ENCODE results near the gene ITSN1.
A peak's percentile ranks its signal among the peaks of the same experiment; 100 is the strongest.
"Not testable (repeated sequence)": the region's sequence is repeated elsewhere in the genome, so short reads cannot be mapped to it uniquely, and the experiment has no call there.

ITSN1 gene

DNA sequence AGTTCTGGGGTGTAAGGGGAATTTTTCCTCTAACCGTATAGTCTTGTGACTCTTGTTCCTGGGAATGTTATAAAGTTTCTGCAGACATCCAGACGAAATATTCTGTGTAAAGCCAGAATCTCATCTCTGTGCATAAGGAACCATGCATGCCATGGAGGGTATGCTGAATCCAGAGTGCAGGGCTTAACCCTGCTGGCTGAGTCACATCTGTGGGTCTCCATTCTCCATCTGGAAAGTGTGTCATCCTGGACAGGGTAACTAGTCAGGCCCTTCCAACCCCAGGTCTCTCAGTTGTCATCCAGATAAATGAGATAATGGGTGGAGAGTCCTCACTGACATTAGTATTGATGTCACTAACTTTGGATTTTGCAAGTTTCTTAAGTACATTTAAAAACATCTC is 224.5 kb downstream of the ITSN1 start:
- Mint-ChIP-seq H3K9me3 (no peaks in the 10 kb centered on the region), H3K27me3 (ENCODE audit: low read depth) (peaks cover 3% of the 10 kb centered on the region), H3K4me3 (no peak overlapping the region), H3K36me3 (ENCODE audit: low read depth) (no peaks in the 10 kb centered on the region), H3K4me1 (ENCODE audit: low read depth) (peaks cover 4% of the 10 kb centered on the region), H3K27ac (no peak overlapping the region)
- no peak for DNase-seq (ENCODE audit: low spot score)

- not testable (repeated sequence) for H3K36me3 Mint-ChIP-seq (ENCODE audit: low read depth); DNase-seq (ENCODE audit: low spot score); H3K27ac Mint-ChIP-seq; H3K9me3 Mint-ChIP-seq; H3K27me3 Mint-ChIP-seq (ENCODE audit: low read depth); H3K4me1 Mint-ChIP-seq (ENCODE audit: low read depth)
- peak overlapping the region; percentile 57 for H3K4me3 Mint-ChIP-seq
Measured at GRCh38 chr21:33867868-33868267, 225.6 kb downstream of the ITSN1 start.

- no peaks in the 10 kb centered on the region for H3K36me3 Mint-ChIP-seq (ENCODE audit: low read depth)
- no peak for DNase-seq (ENCODE audit: low spot score)
- no peak overlapping the region for H3K27ac Mint-ChIP-seq
- H3K4me3 Mint-ChIP-seq, result no peak overlapping the region
- peaks cover 4% of the 10 kb centered on the region for H3K4me1 Mint-ChIP-seq (ENCODE audit: low read depth)
- peaks cover 3% of the 10 kb centered on the region for H3K27me3 Mint-ChIP-seq (ENCODE audit: low read depth)
- no peaks in the 10 kb centered on the region for H3K9me3 Mint-ChIP-seq
Measured at GRCh38 chr21:33869873-33870272, 227.6 kb downstream of the ITSN1 start.

DNA sequence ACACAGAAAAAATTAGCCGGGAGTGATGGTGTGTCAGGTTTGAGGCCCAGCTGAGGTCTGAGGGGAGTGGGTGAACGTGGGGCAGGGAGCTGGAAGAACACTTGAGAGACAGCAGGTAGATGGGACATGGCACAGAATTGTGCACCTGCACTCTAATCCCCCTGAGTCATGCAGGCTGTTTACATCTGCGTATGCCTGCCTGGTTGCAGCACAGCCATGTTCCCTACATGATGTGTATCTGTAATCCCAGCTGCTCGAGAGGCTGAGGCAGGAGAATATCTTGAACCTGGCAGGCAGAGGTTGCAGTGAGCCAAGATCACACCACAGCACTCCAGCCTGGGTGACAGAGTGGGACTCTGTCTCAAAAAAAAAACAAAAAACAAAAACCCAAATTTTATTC is 228.5 kb downstream of the ITSN1 start:
- Mint-ChIP-seq H3K4me3 (no peak overlapping the region), H3K36me3 (ENCODE audit: low read depth) (no peaks in the 10 kb centered on the region), H3K9me3 (no peaks in the 10 kb centered on the region), H3K27ac (no peak overlapping the region), H3K4me1 (ENCODE audit: low read depth) (peaks cover 4% of the 10 kb centered on the region), H3K27me3 (ENCODE audit: low read depth) (peaks cover 3% of the 10 kb centered on the region)
- DNase-seq (ENCODE audit: low spot score), result no peak

- no peak for DNase-seq (ENCODE audit: low spot score)
- H3K4me3 Mint-ChIP-seq, result no peak overlapping the region
- H3K36me3 Mint-ChIP-seq (ENCODE audit: low read depth), result no peaks in the 10 kb centered on the region
- peaks cover 4% of the 10 kb centered on the region for H3K4me1 Mint-ChIP-seq (ENCODE audit: low read depth)
- H3K27ac Mint-ChIP-seq, result no peak overlapping the region
- peaks cover 3% of the 10 kb centered on the region for H3K27me3 Mint-ChIP-seq (ENCODE audit: low read depth)
- H3K9me3 Mint-ChIP-seq, result no peaks in the 10 kb centered on the region
Measured at GRCh38 chr21:33871171-33871570, 228.9 kb downstream of the ITSN1 start.

GRCh38 chr21:33872881-33873515 is 230.7 kb downstream of the ITSN1 start:
- DNase-seq (ENCODE audit: low spot score), result no peak
- Mint-ChIP-seq H3K27me3 (ENCODE audit: low read depth) (peaks cover 5% of the 10 kb centered on the region), H3K36me3 (ENCODE audit: low read depth) (no peaks in the 10 kb centered on the region), H3K4me3 (no peak overlapping the region), H3K27ac (no peak overlapping the region), H3K9me3 (no peaks in the 10 kb centered on the region), H3K4me1 (ENCODE audit: low read depth) (peaks cover 1% of the 10 kb centered on the region)

GRCh38 chr21:33874161-33874560 is 231.9 kb downstream of the ITSN1 start:
- no peak for DNase-seq (ENCODE audit: low spot score)
- peaks cover 1% of the 10 kb centered on the region for H3K4me1 Mint-ChIP-seq (ENCODE audit: low read depth)
- H3K36me3 Mint-ChIP-seq (ENCODE audit: low read depth), result no peaks in the 10 kb centered on the region
- H3K27ac Mint-ChIP-seq, result no peak overlapping the region
- peaks cover 7% of the 10 kb centered on the region for H3K27me3 Mint-ChIP-seq (ENCODE audit: low read depth)
- no peaks in the 10 kb centered on the region for H3K9me3 Mint-ChIP-seq
- H3K4me3 Mint-ChIP-seq, result no peak overlapping the region

DNA sequence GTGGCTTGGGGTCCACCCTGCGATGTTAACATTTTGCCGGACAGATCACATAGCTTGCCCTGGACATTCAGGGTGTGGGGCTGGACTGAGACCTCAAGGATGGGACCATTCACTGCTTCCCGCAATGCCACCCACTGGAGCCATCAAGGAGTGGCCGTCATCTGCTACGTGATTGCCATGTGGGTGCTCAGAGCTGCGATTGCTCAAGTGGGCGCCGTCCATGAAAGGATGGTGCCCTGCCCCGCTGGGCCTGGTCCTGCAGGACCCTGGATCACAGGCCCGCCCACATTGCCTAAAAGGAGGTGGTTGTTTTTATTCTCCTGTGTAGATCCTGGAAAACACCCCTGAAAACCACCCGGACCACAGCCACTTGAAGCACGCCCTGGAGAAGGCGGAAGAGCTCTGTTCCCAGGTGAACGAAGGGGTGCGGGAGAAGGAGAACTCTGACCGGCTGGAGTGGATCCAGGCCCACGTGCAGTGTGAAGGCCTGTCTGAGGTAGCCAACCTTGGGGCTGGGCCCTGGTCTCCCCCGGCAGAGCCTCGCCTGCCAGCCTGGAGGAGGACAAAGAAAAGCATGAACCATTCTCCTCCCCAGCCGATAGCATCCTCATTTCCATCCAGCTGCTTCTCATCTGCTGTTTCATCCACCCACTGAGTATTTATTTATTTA is 232.9 kb downstream of the ITSN1 start:
- H3K36me3 Mint-ChIP-seq (ENCODE audit: low read depth), result no peaks in the 10 kb centered on the region
- no peak overlapping the region for H3K27ac Mint-ChIP-seq
- H3K4me1 Mint-ChIP-seq (ENCODE audit: low read depth), result peaks cover 1% of the 10 kb centered on the region

GRCh38 chr21:33878824-33879223 is 236.5 kb downstream of the ITSN1 start:
- no peaks in the 10 kb centered on the region for H3K36me3 Mint-ChIP-seq (ENCODE audit: low read depth)
- DNase-seq (ENCODE audit: low spot score), result no peak
- H3K27me3 Mint-ChIP-seq (ENCODE audit: low read depth), result peaks cover 3% of the 10 kb centered on the region
- H3K4me3 Mint-ChIP-seq, result no peak overlapping the region
- H3K4me1 Mint-ChIP-seq (ENCODE audit: low read depth), result no peaks in the 10 kb centered on the region
- no peaks in the 10 kb centered on the region for H3K9me3 Mint-ChIP-seq
- no peak overlapping the region for H3K27ac Mint-ChIP-seq

More for the DNA sequence above, 232.9 kb downstream of the ITSN1 start:
- no peak for DNase-seq (ENCODE audit: low spot score)
- Mint-ChIP-seq H3K9me3 (no peaks in the 10 kb centered on the region), H3K27me3 (ENCODE audit: low read depth) (peaks cover 3% of the 10 kb centered on the region), H3K4me3 (no peak overlapping the region)

DNA sequence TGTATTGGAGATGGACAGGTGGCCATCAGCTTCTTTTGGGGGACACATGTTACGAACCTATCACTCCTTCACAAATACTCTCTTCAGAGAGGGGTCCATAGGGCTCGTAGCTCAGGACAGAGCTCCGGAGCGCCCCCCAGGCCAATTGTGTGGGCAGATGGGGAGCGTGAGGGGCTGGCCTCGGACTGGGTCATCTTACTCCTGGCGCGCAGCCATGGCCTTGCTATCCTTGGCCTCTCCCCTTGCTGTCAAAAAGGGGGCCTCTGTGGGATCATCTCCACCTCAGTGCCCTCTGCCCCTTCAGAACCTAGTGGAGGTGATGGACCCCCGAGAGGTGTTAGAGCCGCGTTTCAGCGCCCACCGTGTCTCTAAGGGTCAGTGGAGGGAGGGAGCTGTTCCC is 238.3 kb downstream of the ITSN1 start:
- H3K4me3 Mint-ChIP-seq, result no peak overlapping the region
- H3K4me1 Mint-ChIP-seq (ENCODE audit: low read depth), result no peaks in the 10 kb centered on the region
- DNase-seq (ENCODE audit: low spot score), result no peak
- no peaks in the 10 kb centered on the region for H3K36me3 Mint-ChIP-seq (ENCODE audit: low read depth)
- H3K27me3 Mint-ChIP-seq (ENCODE audit: low read depth), result peaks cover 9% of the 10 kb centered on the region
- no peak overlapping the region for H3K27ac Mint-ChIP-seq
- no peaks in the 10 kb centered on the region for H3K9me3 Mint-ChIP-seq

DNA sequence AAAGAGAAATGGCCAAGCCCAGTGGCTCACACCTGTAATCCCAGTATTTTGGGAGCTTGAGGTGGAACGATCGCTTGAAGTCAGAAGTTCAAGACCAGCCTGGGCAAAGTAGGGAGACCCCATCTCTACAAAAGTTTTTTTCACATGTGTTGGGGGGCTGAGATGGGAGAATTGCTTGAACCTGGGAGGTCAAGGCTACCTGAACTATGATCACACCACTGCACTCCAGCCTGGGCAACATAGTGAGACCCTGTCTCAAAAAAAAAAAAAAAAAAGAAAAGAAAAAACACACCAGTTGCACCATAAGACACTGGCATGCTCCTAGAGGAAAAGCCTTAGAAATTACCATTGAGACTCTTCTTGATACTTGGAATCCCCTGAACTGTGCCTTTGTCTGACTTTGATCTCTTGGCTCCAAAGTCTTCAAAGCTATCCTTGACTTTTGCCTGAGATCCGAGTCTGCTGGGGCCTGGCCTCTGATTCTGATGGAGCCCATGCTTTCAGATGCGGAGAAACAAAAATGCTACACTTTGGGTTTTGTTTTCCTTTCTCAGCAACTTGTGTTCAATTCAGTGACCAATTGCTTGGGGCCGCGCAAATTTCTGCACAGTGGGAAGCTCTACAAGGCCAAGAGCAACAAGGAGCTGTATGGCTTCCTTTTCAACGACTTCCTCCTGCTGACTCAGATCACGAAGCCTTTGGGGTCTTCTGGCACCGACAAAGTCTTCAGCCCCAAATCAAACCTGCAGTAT is 239.6 kb downstream of the ITSN1 start:
- no peaks in the 10 kb centered on the region for H3K4me1 Mint-ChIP-seq (ENCODE audit: low read depth)
- peaks cover 7% of the 10 kb centered on the region for H3K27me3 Mint-ChIP-seq (ENCODE audit: low read depth)
- no peak overlapping the region for H3K27ac Mint-ChIP-seq
- no peaks in the 10 kb centered on the region for H3K9me3 Mint-ChIP-seq
- no peak for DNase-seq (ENCODE audit: low spot score)
- H3K36me3 Mint-ChIP-seq (ENCODE audit: low read depth), result no peaks in the 10 kb centered on the region
- H3K4me3 Mint-ChIP-seq, result no peak overlapping the region

DNA sequence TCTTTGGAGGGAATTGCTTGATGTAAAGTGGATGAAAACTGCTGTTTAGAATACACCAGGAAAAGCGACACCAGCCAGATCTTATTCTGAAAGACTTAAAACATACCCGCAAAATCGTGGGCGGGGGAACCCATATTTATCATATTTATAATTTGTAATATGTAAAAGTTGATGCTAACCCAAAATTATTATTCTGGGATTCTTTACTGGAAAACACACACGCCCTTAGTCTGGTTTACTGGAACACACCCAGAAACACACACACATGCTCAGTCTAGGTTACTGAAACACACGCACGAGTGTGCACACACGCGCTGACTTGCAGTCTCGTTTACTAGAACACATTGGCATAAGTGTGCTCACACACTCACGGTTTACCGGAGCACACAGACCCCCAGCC is 240.8 kb downstream of the ITSN1 start:
- no peaks in the 10 kb centered on the region for H3K9me3 Mint-ChIP-seq
- H3K4me3 Mint-ChIP-seq, result no peak overlapping the region
- no peak for DNase-seq (ENCODE audit: low spot score)
- no peaks in the 10 kb centered on the region for H3K36me3 Mint-ChIP-seq (ENCODE audit: low read depth)
- no peaks in the 10 kb centered on the region for H3K4me1 Mint-ChIP-seq (ENCODE audit: low read depth)
- no peak overlapping the region for H3K27ac Mint-ChIP-seq
- H3K27me3 Mint-ChIP-seq (ENCODE audit: low read depth), result peaks cover 7% of the 10 kb centered on the region

DNA sequence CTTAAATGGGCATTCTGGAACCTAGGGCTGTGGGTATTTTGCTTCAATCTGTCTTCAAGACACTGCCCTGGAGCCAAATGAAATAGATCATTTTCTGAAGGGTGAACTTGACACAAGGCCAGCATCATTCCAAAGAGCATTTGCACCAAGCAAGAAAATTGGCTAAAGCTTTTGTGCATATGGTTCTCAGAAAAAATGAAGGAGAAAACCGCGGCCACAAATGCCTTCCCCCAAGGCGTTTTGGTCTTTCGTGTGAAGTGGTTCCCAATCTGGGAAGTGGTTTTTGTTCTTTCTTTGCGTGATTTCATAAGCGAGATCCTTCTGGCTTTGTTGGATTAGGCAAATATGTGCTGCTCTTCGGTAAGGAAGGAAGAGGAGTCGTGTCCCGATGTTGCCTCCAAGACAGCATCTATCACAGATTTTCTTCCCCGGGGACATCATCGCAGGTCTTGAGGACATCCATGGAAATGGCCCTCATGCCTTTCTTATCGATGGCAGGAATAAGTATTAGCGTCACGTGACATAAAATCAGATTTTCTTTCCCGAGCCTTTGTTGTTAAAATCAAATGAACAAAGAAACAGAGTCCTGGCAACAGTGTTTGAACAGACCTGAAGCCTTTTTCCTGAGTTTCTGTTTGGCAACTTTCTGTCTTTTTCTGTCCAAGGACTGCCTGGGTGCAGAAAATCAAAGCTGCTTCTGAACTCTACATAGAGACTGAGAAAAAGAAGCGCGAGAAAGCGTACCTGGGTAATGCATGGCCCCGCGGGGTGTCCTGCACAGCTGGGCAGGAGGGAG is 242.3 kb downstream of the ITSN1 start:
- Mint-ChIP-seq H3K4me3 (no peak overlapping the region), H3K9me3 (no peaks in the 10 kb centered on the region), H3K36me3 (ENCODE audit: low read depth) (no peaks in the 10 kb centered on the region), H3K27ac (no peak overlapping the region), H3K4me1 (ENCODE audit: low read depth) (no peaks in the 10 kb centered on the region), H3K27me3 (ENCODE audit: low read depth) (peaks cover 5% of the 10 kb centered on the region)
- DNase-seq (ENCODE audit: low spot score), result no peak

DNA sequence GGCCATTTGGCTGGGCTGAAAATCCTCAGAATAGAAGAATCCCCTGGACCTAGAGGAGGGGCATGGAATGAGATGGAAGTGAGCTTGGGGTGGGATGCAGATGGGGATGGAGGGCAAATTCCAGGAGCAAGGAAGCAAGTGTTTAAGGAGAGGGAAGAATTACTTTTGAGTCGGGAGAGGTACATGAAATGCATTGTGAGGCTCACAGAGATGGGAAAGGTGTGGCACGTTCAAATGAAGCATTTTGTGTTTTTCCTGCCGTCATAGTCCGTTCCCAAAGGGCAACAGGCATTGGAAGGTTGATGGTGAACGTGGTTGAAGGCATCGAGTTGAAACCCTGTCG is 242.8 kb downstream of the ITSN1 start:
- no peak overlapping the region for H3K4me3 Mint-ChIP-seq
- H3K27me3 Mint-ChIP-seq (ENCODE audit: low read depth), result peaks cover 5% of the 10 kb centered on the region
- no peaks in the 10 kb centered on the region for H3K4me1 Mint-ChIP-seq (ENCODE audit: low read depth)
- H3K9me3 Mint-ChIP-seq, result no peaks in the 10 kb centered on the region
- DNase-seq (ENCODE audit: low spot score), result no peak
- H3K36me3 Mint-ChIP-seq (ENCODE audit: low read depth), result no peaks in the 10 kb centered on the region
- H3K27ac Mint-ChIP-seq, result no peak overlapping the region
